ENCODE results near the gene AK3.
"Not testable (repeated sequence)": the region's sequence is repeated elsewhere in the genome, so short reads cannot be mapped to it uniquely, and the experiment has no call there.

GRCh38 chr9:4754530-4754929 lies 13.5 kb upstream of the AK3 start:
- TF ChIP-seq TARDBP (IDR thresholded peaks at IDR 0.05); NFRKB (IDR thresholded peaks at IDR 0.05); SUZ12 (IDR thresholded peaks at IDR 0.05); L3MBTL2 (conservative IDR thresholded peaks at IDR 0.05); FOXK2 (IDR thresholded peaks at IDR 0.05); HDGF (IDR thresholded peaks at IDR 0.05; ENCODE audit: borderline replicate concordance); FOXA1 (IDR thresholded peaks at IDR 0.05): not testable (repeated sequence)

Measured in HEK293T (cell line).